IMR-90 (cell line): ENCODE results near the gene ZNF831.

Source experiments
- BHLHE40 ChIP-seq: fragments of 150-350 bp; IDR thresholded peaks from 2 replicates; pipeline ENCODE4 v1.6.1; 2016; ENCODE audit warnings: mild to moderate bottlenecking, low read depth, low read length
- CEBPB ChIP-seq: IDR thresholded peaks from 2 replicates; pipeline ENCODE4 v1.6.1; 2012; ENCODE audit warnings: low read depth, low read length, improper control_type of control experiment
- CHD1 ChIP-seq: IDR thresholded peaks from 2 replicates; pipeline ENCODE4 v1.6.1; 2012; ENCODE audit warnings: low read depth, low read length, improper control_type of control experiment
- CTCF ChIP-seq: conservative IDR thresholded peaks from 2 replicates; pipeline ENCODE4 v1.5.1; 2012; ENCODE audit warnings: mild to moderate bottlenecking, low read depth, low read length, improper control_type of control experiment
- ELK1 ChIP-seq: fragments of 150-350 bp; IDR thresholded peaks from 2 replicates; pipeline ENCODE4 v1.6.1; 2016; ENCODE audit warnings: low read depth, mild to moderate bottlenecking, low read length, moderate library complexity, borderline replicate concordance
- FOS ChIP-seq: fragments of 150-350 bp; IDR thresholded peaks from 2 replicates; pipeline ENCODE4 v1.6.1; 2016; ENCODE audit warnings: low read depth, low read length
- MAFK ChIP-seq: IDR thresholded peaks from 2 replicates; pipeline ENCODE4 v1.6.1; 2012; ENCODE audit warnings: low read depth, low read length, improper control_type of control experiment
- MXI1 ChIP-seq: IDR thresholded peaks from 2 replicates; pipeline ENCODE4 v1.6.1; 2012; ENCODE audit warnings: low read depth, mild to moderate bottlenecking, low read length, moderate library complexity, borderline replicate concordance
- POLR2A ChIP-seq: IDR thresholded peaks from 2 replicates; pipeline ENCODE4 v1.6.1; 2012; ENCODE audit warnings: mild to moderate bottlenecking, low read depth, low read length
- RAD21 ChIP-seq: IDR thresholded peaks from 2 replicates; pipeline ENCODE4 v1.6.1; 2012; ENCODE audit warnings: low read length, improper control_type of control experiment
- RCOR1 ChIP-seq: IDR thresholded peaks from 2 replicates; pipeline ENCODE4 v1.6.1; 2012; ENCODE audit warnings: mild to moderate bottlenecking, low read length, improper control_type of control experiment; ENCODE audit not compliant: insufficient replicate concordance
- RFX5 ChIP-seq: IDR thresholded peaks from 2 replicates; pipeline ENCODE4 v1.8.0; 2012; ENCODE audit warnings: low read depth, mild to moderate bottlenecking, low read length, moderate library complexity
- SMC3 ChIP-seq: fragments of 150-350 bp; IDR thresholded peaks from 2 replicates; pipeline ENCODE4 v1.6.1; 2016; ENCODE audit warnings: low read depth, mild to moderate bottlenecking, antibody characterized with exemption, low read length, moderate library complexity
- USF2 ChIP-seq: fragments of 150-350 bp; IDR thresholded peaks from 2 replicates; pipeline ENCODE4 v1.6.1; 2017; ENCODE audit warnings: mild to moderate bottlenecking, antibody characterized with exemption, low read length, low read depth

DNA sequence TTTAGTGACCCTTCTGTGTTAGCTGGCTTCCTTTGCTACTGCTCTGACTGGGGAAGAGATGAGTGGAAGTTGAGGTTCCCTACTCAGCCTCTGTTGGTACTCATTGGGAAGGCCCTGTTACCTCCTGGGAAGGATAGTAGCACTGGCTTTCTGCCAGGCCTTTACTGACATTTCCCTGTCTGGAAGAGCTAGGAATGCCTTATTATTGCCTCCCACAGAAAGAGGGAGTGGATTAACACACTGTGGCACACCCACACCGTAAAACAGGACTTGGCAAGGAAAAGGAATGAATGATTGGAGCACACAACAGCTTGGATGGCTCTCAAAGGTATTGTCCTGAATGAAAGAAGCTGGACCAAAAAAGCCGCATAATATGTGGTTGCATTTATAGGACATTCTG is 12.2 kb downstream of the ZNF831 start:
- TF ChIP-seq POLR2A (no peak), CTCF (no peak), FOS (no peak), USF2 (no peak), RFX5 (no peak), BHLHE40 (no peak), MXI1 (no peak), MAFK (no peak), RAD21 (no peak), RCOR1 (no peak), CEBPB (no peak), CHD1 (no peak), SMC3 (no peak), ELK1 (no peak)
